B cell (primary cell): ENCODE results near the gene MYOM1. TPM values are rescaled to one million over a fixed set of nuclear protein-coding genes. Genes with fewer than 3 reads are reported as not detected.

Source experiments
- ATAC-seq: fragments of 200-7000 bp; cut with Tn5 transposase; one replicate; pipeline ENCODE4 v1.10.0; 2021; ENCODE audit warnings: low read depth, mild to moderate bottlenecking, moderate number of reproducible peaks, moderate library complexity
- CTCF ChIA-PET: fragments of 350-600 bp; sonication (Branson Sonifier 250); formaldehyde crosslinking; loops from one replicate; lab custom pipeline; 2021; ENCODE audit warnings: antibody characterized with exemption, inconsistent platforms; lab: Charles Lee
- POLR2A ChIA-PET: fragments of 350-600 bp; sonication (Branson Sonifier 250); formaldehyde crosslinking; loops from one replicate; lab custom pipeline; 2021; ENCODE audit warnings: antibody characterized with exemption; lab: Charles Lee
- DNase-seq: peaks from one replicate; pipeline ENCODE4 v3.0.0; 2013
- H2AFZ ChIP-seq: 2 replicates; pipeline ENCODE4 v1.6.1; 2012; ENCODE audit warnings: mild to moderate bottlenecking, low read depth, low read length; ENCODE audit not compliant: insufficient read depth, poor library complexity, severe bottlenecking
- H3K27ac ChIP-seq, 2 donors: 1 replicate in 1 of 2; 2 replicates in 1 of 2; pipeline ENCODE4 v1.5.1; 2012 to 2013; ENCODE audit warnings: low read length in 2 of 2, mild to moderate bottlenecking in 2 of 2, moderate library complexity in 1 of 2
- H3K27me3 ChIP-seq, 4 experiments: fragments of 200-600 bp in 1 of 4; sonication (generic) in 1 of 4; replicated peaks in 1 of 4; 1 replicate in 2 of 4; 2 replicates in 2 of 4; pipeline versions ENCODE4 v1.6.1 to v1.7.0; 2013 to 2016; ENCODE audit warnings: low read length in 3 of 4, mild to moderate bottlenecking in 2 of 4, mixed read lengths in 1 of 4, moderate library complexity in 1 of 4; ENCODE audit not compliant: insufficient read depth in 4 of 4, control insufficient read depth in 3 of 4; ENCODE audit errors: control extremely low read depth in 1 of 4
- H3K36me3 ChIP-seq, 2 experiments: replicated peaks in 1 of 2; 1 replicate in 1 of 2; 2 replicates in 1 of 2; pipeline versions ENCODE4 v1.6.1 to v1.7.1; 2013; ENCODE audit warnings: low read length in 1 of 2; ENCODE audit not compliant: insufficient read depth in 2 of 2, control insufficient read depth in 1 of 2; ENCODE audit errors: control extremely low read depth in 1 of 2, extremely low read depth in 1 of 2
- H3K4me1 ChIP-seq, 2 donors: fragments of 200-600 bp in 1 of 2; sonication (generic) in 1 of 2; 1 replicate in 1 of 2; 2 replicates in 1 of 2; pipeline versions ENCODE4 v1.5.1 to v1.6.1; 2013 to 2017; ENCODE audit warnings: low read length in 2 of 2; ENCODE audit not compliant: control insufficient read depth in 2 of 2, insufficient read depth in 2 of 2
- H3K4me2 ChIP-seq: replicated peaks from 2 replicates; pipeline ENCODE3; 2012; ENCODE audit warnings: mild to moderate bottlenecking, low read depth, low read length; ENCODE audit not compliant: poor library complexity, severe bottlenecking
- H3K4me3 ChIP-seq, 5 experiments: fragments of 200-600 bp in 1 of 5; sonication (generic) in 1 of 5; 1 replicate in 3 of 5; 2 replicates in 2 of 5; pipeline versions ENCODE4 v1.5.1 to v1.7.0; 2011 to 2016; ENCODE audit warnings: low read length in 4 of 5, mild to moderate bottlenecking in 4 of 5, low read depth in 2 of 5, control low read depth in 1 of 5, moderate library complexity in 1 of 5; ENCODE audit not compliant: insufficient read depth in 1 of 5; ENCODE audit errors: control extremely low read depth in 1 of 5, extremely low read depth in 1 of 5
- H3K79me2 ChIP-seq: fragments of 200-600 bp; sonication (generic); one replicate; pipeline ENCODE4 v1.6.0; 2016; ENCODE audit warnings: low read length; ENCODE audit not compliant: control insufficient read depth, insufficient read depth
- H3K9ac ChIP-seq: fragments of 200-600 bp; sonication (generic); 2 replicates; pipeline ENCODE4 v1.6.1; 2017; ENCODE audit warnings: mild to moderate bottlenecking, low read length, moderate library complexity
- H3K9me3 ChIP-seq, 3 donors: one replicate each; pipeline versions ENCODE4 v1.6.1 to v1.7.1; 2013; ENCODE audit warnings: low read length in 2 of 3; ENCODE audit not compliant: control insufficient read depth in 2 of 3, insufficient read depth in 1 of 3; ENCODE audit errors: control extremely low read depth in 1 of 3
- H4K20me1 ChIP-seq: 2 replicates; pipeline ENCODE4 v1.6.0; 2012; ENCODE audit warnings: mild to moderate bottlenecking, low read length; ENCODE audit not compliant: insufficient read depth, control insufficient read depth, poor library complexity, severe bottlenecking
- H3K27ac Mint-ChIP-seq: one replicate; pipeline ENCODE4 v1.8.0; 2021; ENCODE audit warnings: mixed read lengths
- H3K27me3 Mint-ChIP-seq: one replicate; pipeline ENCODE4 v1.8.0; 2021; ENCODE audit warnings: mixed read lengths
- H3K4me1 Mint-ChIP-seq: one replicate; pipeline ENCODE4 v1.8.0; 2021; ENCODE audit warnings: mixed read lengths
- H3K4me3 Mint-ChIP-seq: one replicate; pipeline ENCODE4 v1.8.0; 2021; ENCODE audit warnings: mixed read lengths
- H3K9me3 Mint-ChIP-seq: one replicate; pipeline ENCODE4 v1.8.0; 2022; ENCODE audit warnings: mixed read lengths; ENCODE audit not compliant: insufficient read depth
- CTCF ChIP-seq: fragments of 200-600 bp; IDR thresholded peaks from one replicate; pipeline ENCODE4 v1.8.0; 2022; ENCODE audit warnings: antibody characterized with exemption, mild to moderate bottlenecking
- EZH2 ChIP-seq: IDR thresholded peaks from 2 replicates; pipeline ENCODE4 v1.6.1; 2012; ENCODE audit warnings: borderline replicate concordance, low read depth, mild to moderate bottlenecking, moderate library complexity, low read length; ENCODE audit not compliant: insufficient read depth, poor library complexity, severe bottlenecking
- WGBS: methylation state at CpG from one replicate; pipeline ENCODE4 v1.1.5; 2013; ENCODE audit warnings: missing lambda C conversion rate; ENCODE audit not compliant: insufficient coverage; 5-methylcytosine and 5-hydroxymethylcytosine counted together
- intact Hi-C: fragments of 100-400 bp; cut with micrococcal nuclease; formaldehyde crosslinking; loops from one replicate; pipeline ENCODE4 v1.10.0; 2022
- polyA plus RNA-seq: library from polyadenylated mRNA; depleted of rRNA; stranded (reverse); fragments of >200 nt; gene quantifications from 2 replicates; pipeline ENCODE4 v1.2.3, GENCODE V29; 2012
- total RNA-seq, 2 donors: library from RNA; stranded (reverse); fragments of 120-200 nt in 1 of 2; gene quantifications; 1 replicate in 1 of 2; 2 replicates in 1 of 2; pipeline versions ENCODE4 v1.2.3 to v1.2.4, GENCODE V29; 2013 to 2022

MYOM1 gene
- total and polyA plus RNA-seq, 2 donors (not counting 1 experiment from before 2014, with no cell fraction given), result 1.5 to 12.8 TPM

- Mint-ChIP-seq H3K4me3 (no peak overlapping the region), H3K27ac (no peak overlapping the region), H3K27me3 (no peaks in the 10 kb centered on the region), H3K9me3 (peaks cover 4% of the 10 kb centered on the region), H3K4me1 (no peaks in the 10 kb centered on the region)
- 96% methylated on average over 4 of the region's 4 CpGs for WGBS
- H3K27ac ChIP-seq, result no peak overlapping the region
- DNase-seq (no peak), ATAC-seq (no peak)
- H3K4me2 ChIP-seq, result no peak overlapping the region
- peaks cover 0 to 1% of the 10 kb centered on the region in 2 experiments for H3K36me3 ChIP-seq
- no peaks in the 10 kb centered on the region for H3K4me1 ChIP-seq
- H3K9ac ChIP-seq, result no peak overlapping the region
- H3K27me3 ChIP-seq, result no peaks in the 10 kb centered on the region
- peaks cover 0 to 5% (median 4%) of the 10 kb centered on the region in 3 donors for H3K9me3 ChIP-seq
- CTCF ChIA-PET, result no interaction called here
- no peak overlapping the region for H2AFZ ChIP-seq
- no peak overlapping the region for H3K4me3 ChIP-seq
- TF ChIP-seq EZH2 (no peak), CTCF (no peak)
- POLR2A ChIA-PET, result no interaction called here
- H3K79me2 ChIP-seq, result no peaks in the 10 kb centered on the region
- no peaks in the 10 kb centered on the region for H4K20me1 ChIP-seq
- intact Hi-C loops, result no loop called here
Measured at GRCh38 chr18:3236470-3236869, 16.7 kb upstream of the MYOM1 start.

- Mint-ChIP-seq H3K9me3 (peaks cover 2% of the 10 kb centered on the region), H3K4me1 (no peaks in the 10 kb centered on the region), H3K4me3 (no peak overlapping the region), H3K27ac (no peak overlapping the region), H3K27me3 (no peaks in the 10 kb centered on the region)
- TF ChIP-seq CTCF (no peak), EZH2 (no peak)
- intact Hi-C loops, result no loop called here
- Histone ChIP-seq H3K9ac (no peak overlapping the region), H2AFZ (no peak overlapping the region), H3K4me2 (no peak overlapping the region), H4K20me1 (no peaks in the 10 kb centered on the region), H3K27me3 (no peaks in the 10 kb centered on the region), H3K9me3 (no peaks in the 10 kb centered on the region), H3K79me2 (no peaks in the 10 kb centered on the region), H3K4me1 (no peaks in the 10 kb centered on the region), H3K27ac (no peak overlapping the region), H3K4me3 (no peak overlapping the region), H3K36me3 (peaks cover 0 to 1% of the 10 kb centered on the region in 2 experiments)
- ATAC-seq (no peak), DNase-seq (no peak)
- ChIA-PET CTCF (no interaction called here), POLR2A (no interaction called here)
- 100% methylated on average over 1 of the region's 2 CpGs for WGBS
Measured at GRCh38 chr18:3235846-3236245, 16.1 kb upstream of the MYOM1 start.
